CD8-positive, alpha-beta memory T cell (primary cell): Measurements from ENCODE around the gene RAPGEF5. TPM values are rescaled to one million over a fixed set of nuclear protein-coding genes. Genes with fewer than 3 reads are reported as not detected.

Experiments
- CTCF ChIA-PET: fragments of 350-600 bp; sonication (Branson Sonifier 250); formaldehyde crosslinking; loops from one replicate; lab custom pipeline; 2021; ENCODE audit warnings: antibody characterized with exemption; lab: Charles Lee
- POLR2A ChIA-PET: fragments of 350-600 bp; sonication (Branson Sonifier 250); formaldehyde crosslinking; loops from one replicate; lab custom pipeline; 2021; ENCODE audit warnings: antibody characterized with exemption; lab: Charles Lee
- DNase-seq, 5 donors: peaks; one replicate each; pipeline versions ENCODE4 v3.0.0 to v3.0.0-alpha.2; 2020 to 2022; ENCODE audit warnings: mixed read lengths in 1 of 5
- H3K27ac ChIP-seq: one replicate; pipeline ENCODE4 v1.7.0; 2013; ENCODE audit warnings: low read depth, mild to moderate bottlenecking, low read length, moderate library complexity
- H3K27me3 ChIP-seq: 2 replicates; pipeline ENCODE4 v1.7.0; 2013; ENCODE audit warnings: low read length, mild to moderate bottlenecking; ENCODE audit not compliant: insufficient read depth, poor library complexity, severe bottlenecking
- H3K36me3 ChIP-seq: 2 replicates; pipeline ENCODE4 v1.7.0; 2013; ENCODE audit warnings: mild to moderate bottlenecking, low read length, moderate library complexity; ENCODE audit not compliant: insufficient read depth
- H3K4me1 ChIP-seq: 2 replicates; pipeline ENCODE4 v1.7.0; 2013; ENCODE audit warnings: mild to moderate bottlenecking, low read length, moderate library complexity; ENCODE audit not compliant: insufficient read depth
- H3K4me3 ChIP-seq: 2 replicates; pipeline ENCODE4 v1.7.0; 2013; ENCODE audit warnings: mild to moderate bottlenecking, low read length
- H3K9me3 ChIP-seq: 2 replicates; pipeline ENCODE4 v1.7.0; 2013; ENCODE audit warnings: mild to moderate bottlenecking, low read length
- H3K27ac Mint-ChIP-seq, 8 donors: one replicate each; pipeline ENCODE4 v1.8.0; 2020 to 2021; ENCODE audit warnings: mixed read lengths in 8 of 8, mild to moderate bottlenecking in 6 of 8, inconsistent platforms in 3 of 8, moderate library complexity in 3 of 8
- H3K27me3 Mint-ChIP-seq, 2 donors: one replicate each; pipeline ENCODE4 v1.8.0; 2020 to 2021; ENCODE audit warnings: mixed read lengths in 2 of 2, mild to moderate bottlenecking in 1 of 2, moderate library complexity in 1 of 2
- H3K36me3 Mint-ChIP-seq, 3 donors: one replicate each; pipeline ENCODE4 v1.8.0; 2020 to 2021; ENCODE audit warnings: mixed read lengths in 3 of 3, inconsistent platforms in 1 of 3, mild to moderate bottlenecking in 1 of 3
- H3K4me1 Mint-ChIP-seq, 3 donors: one replicate each; pipeline ENCODE4 v1.8.0; 2020 to 2021; ENCODE audit warnings: mixed read lengths in 3 of 3, inconsistent platforms in 1 of 3, mild to moderate bottlenecking in 1 of 3
- H3K4me3 Mint-ChIP-seq, 7 donors: one replicate each; pipeline ENCODE4 v1.8.0; 2020 to 2021; ENCODE audit warnings: mixed read lengths in 7 of 7, mild to moderate bottlenecking in 6 of 7, moderate library complexity in 4 of 7, inconsistent platforms in 2 of 7
- H3K9me3 Mint-ChIP-seq, 5 donors: one replicate each; pipeline ENCODE4 v1.8.0; 2020 to 2022; ENCODE audit warnings: mixed read lengths in 5 of 5, mild to moderate bottlenecking in 3 of 5, moderate library complexity in 2 of 5, inconsistent platforms in 1 of 5
- polyA plus RNA-seq: library from polyadenylated mRNA; unstranded; fragments of 300-500 nt; fragmentation: Illumina TruSeq; gene quantifications from one replicate; pipeline ENCODE4 v1.2.3, GENCODE V29; 2021
- total RNA-seq, 2 experiments: library from RNA; stranded (reverse); gene quantifications; one replicate each; pipeline ENCODE4 v1.2.3, GENCODE V29; 2021

The RAPGEF5 gene
- total and polyA plus RNA-seq, 3 experiments from 2014 or later: 0.13 to 0.86 (median 0.50) TPM

- Mint-ChIP-seq H3K27ac (no peak overlapping the region), H3K9me3 (no peaks in the 10 kb centered on the region), H3K27me3 (peaks cover 0 to 2% of the 10 kb centered on the region in 2 donors), H3K4me1 (no peaks in the 10 kb centered on the region), H3K4me3 (no peak overlapping the region), H3K36me3 (no peaks in the 10 kb centered on the region)
- no peaks in the 10 kb centered on the region for H3K9me3 ChIP-seq
- POLR2A ChIA-PET: no interaction called here
- no peaks in the 10 kb centered on the region for H3K36me3 ChIP-seq
- H3K27me3 ChIP-seq: no peaks in the 10 kb centered on the region
- CTCF ChIA-PET: no interaction called here
- no peak overlapping the region for H3K4me3 ChIP-seq
- H3K27ac ChIP-seq: no peak overlapping the region
- no peaks in the 10 kb centered on the region for H3K4me1 ChIP-seq
- DNase-seq: no peak
Measured at GRCh38 chr7:22339725-22340390, 17.1 kb downstream of the RAPGEF5 start.

GRCh38 chr7:22338877-22339276 lies 18.1 kb downstream of the RAPGEF5 start:
- Mint-ChIP-seq H3K9me3 (no peaks in the 10 kb centered on the region), H3K4me1 (no peaks in the 10 kb centered on the region), H3K27me3 (peaks cover 2 to 5% of the 10 kb centered on the region in 2 donors), H3K4me3 (no peak overlapping the region), H3K27ac (no peak overlapping the region), H3K36me3 (no peaks in the 10 kb centered on the region)
- CTCF ChIA-PET: no interaction called here
- POLR2A ChIA-PET: no interaction called here
- H3K4me3 ChIP-seq: no peak overlapping the region
- H3K4me1 ChIP-seq: no peaks in the 10 kb centered on the region
- DNase-seq: no peak
- H3K27ac ChIP-seq: no peak overlapping the region
- H3K27me3 ChIP-seq: no peaks in the 10 kb centered on the region
- no peaks in the 10 kb centered on the region for H3K36me3 ChIP-seq
- H3K9me3 ChIP-seq: no peaks in the 10 kb centered on the region

- no peaks in the 10 kb centered on the region for H3K4me1 Mint-ChIP-seq
- no peak for DNase-seq
- H3K4me1 ChIP-seq: no peaks in the 10 kb centered on the region
- CTCF ChIA-PET: no interaction called here
- H3K9me3 Mint-ChIP-seq: no peaks in the 10 kb centered on the region
- H3K27me3 ChIP-seq: no peaks in the 10 kb centered on the region
- no peaks in the 10 kb centered on the region for H3K36me3 Mint-ChIP-seq
- no peak overlapping the region for H3K27ac ChIP-seq
- peaks cover 2 to 10% of the 10 kb centered on the region in 2 donors for H3K27me3 Mint-ChIP-seq
- no peaks in the 10 kb centered on the region for H3K36me3 ChIP-seq
- H3K9me3 ChIP-seq: no peaks in the 10 kb centered on the region
- H3K27ac Mint-ChIP-seq: no peak overlapping the region
- H3K4me3 ChIP-seq: no peak overlapping the region
- no peak overlapping the region for H3K4me3 Mint-ChIP-seq
- POLR2A ChIA-PET: no interaction called here
Measured at GRCh38 chr7:22338411-22338810, 18.5 kb downstream of the RAPGEF5 start.

- POLR2A ChIA-PET: no interaction called here
- no peak overlapping the region for H3K27ac Mint-ChIP-seq
Measured at GRCh38 chr7:22333680-22334141, 23.2 kb downstream of the RAPGEF5 start.

GRCh38 chr7:22332461-22332870 lies 24.5 kb downstream of the RAPGEF5 start:
- no peak for DNase-seq
- H3K27me3 Mint-ChIP-seq: peaks cover 6 to 21% of the 10 kb centered on the region in 2 donors
- no peak overlapping the region for H3K27ac Mint-ChIP-seq
- H3K9me3 Mint-ChIP-seq: no peaks in the 10 kb centered on the region
- CTCF ChIA-PET: no interaction called here
- no peaks in the 10 kb centered on the region for H3K27me3 ChIP-seq
- H3K9me3 ChIP-seq: no peaks in the 10 kb centered on the region
- H3K4me1 Mint-ChIP-seq: no peaks in the 10 kb centered on the region
- no peaks in the 10 kb centered on the region for H3K36me3 ChIP-seq
- H3K4me1 ChIP-seq: no peaks in the 10 kb centered on the region
- no peaks in the 10 kb centered on the region for H3K36me3 Mint-ChIP-seq
- H3K4me3 ChIP-seq: no peak overlapping the region
- H3K4me3 Mint-ChIP-seq: no peak overlapping the region
- H3K27ac ChIP-seq: no peak overlapping the region
- POLR2A ChIA-PET: no interaction called here

More at GRCh38 chr7:22333680-22334141, 23.2 kb downstream of the RAPGEF5 start:
- Mint-ChIP-seq H3K4me1 (no peaks in the 10 kb centered on the region), H3K9me3 (no peaks in the 10 kb centered on the region), H3K27me3 (peaks cover 6 to 21% of the 10 kb centered on the region in 2 donors), H3K36me3 (no peaks in the 10 kb centered on the region), H3K4me3 (no peak overlapping the region)
- H3K27ac ChIP-seq: no peak overlapping the region
- H3K36me3 ChIP-seq: no peaks in the 10 kb centered on the region
- CTCF ChIA-PET: no interaction called here
- no peaks in the 10 kb centered on the region for H3K4me1 ChIP-seq
- no peak for DNase-seq
- no peaks in the 10 kb centered on the region for H3K9me3 ChIP-seq
- H3K4me3 ChIP-seq: no peak overlapping the region
- no peaks in the 10 kb centered on the region for H3K27me3 ChIP-seq

GRCh38 chr7:22331704-22332103 lies 25.2 kb downstream of the RAPGEF5 start:
- Histone ChIP-seq H3K27ac (no peak overlapping the region), H3K36me3 (no peaks in the 10 kb centered on the region), H3K4me1 (no peaks in the 10 kb centered on the region), H3K27me3 (no peaks in the 10 kb centered on the region), H3K9me3 (no peaks in the 10 kb centered on the region), H3K4me3 (no peak overlapping the region)
- DNase-seq: no peak
- Mint-ChIP-seq H3K27me3 (peaks cover 6 to 21% of the 10 kb centered on the region in 2 donors), H3K9me3 (no peaks in the 10 kb centered on the region), H3K36me3 (no peaks in the 10 kb centered on the region), H3K4me3 (no peak overlapping the region), H3K27ac (no peak overlapping the region), H3K4me1 (no peaks in the 10 kb centered on the region)
- CTCF ChIA-PET: no interaction called here
- POLR2A ChIA-PET: no interaction called here

GRCh38 chr7:22330903-22331302 lies 26.1 kb downstream of the RAPGEF5 start:
- Mint-ChIP-seq H3K9me3 (no peaks in the 10 kb centered on the region), H3K36me3 (no peaks in the 10 kb centered on the region), H3K4me3 (no peak overlapping the region), H3K4me1 (no peaks in the 10 kb centered on the region), H3K27ac (no peak overlapping the region), H3K27me3 (peaks cover 6 to 21% of the 10 kb centered on the region in 2 donors)
- no peaks in the 10 kb centered on the region for H3K36me3 ChIP-seq
- CTCF ChIA-PET: no interaction called here
- H3K27me3 ChIP-seq: no peaks in the 10 kb centered on the region
- POLR2A ChIA-PET: no interaction called here
- H3K4me3 ChIP-seq: no peak overlapping the region
- DNase-seq: no peak
- no peaks in the 10 kb centered on the region for H3K9me3 ChIP-seq
- no peak overlapping the region for H3K27ac ChIP-seq
- no peaks in the 10 kb centered on the region for H3K4me1 ChIP-seq

- Mint-ChIP-seq H3K27ac (peak overlapping the region in 1 of 8 donors; percentile 70), H3K36me3 (no peaks in the 10 kb centered on the region), H3K4me3 (no peak overlapping the region), H3K9me3 (no peaks in the 10 kb centered on the region), H3K4me1 (no peaks in the 10 kb centered on the region), H3K27me3 (peaks cover 6 to 23% of the 10 kb centered on the region in 2 donors)
- DNase-seq: no peak
- no peaks in the 10 kb centered on the region for H3K36me3 ChIP-seq
- no peak overlapping the region for H3K4me3 ChIP-seq
- no peaks in the 10 kb centered on the region for H3K4me1 ChIP-seq
- H3K27me3 ChIP-seq: no peaks in the 10 kb centered on the region
- POLR2A ChIA-PET: no interaction called here
- H3K27ac ChIP-seq: no peak overlapping the region
- CTCF ChIA-PET: no interaction called here
- no peaks in the 10 kb centered on the region for H3K9me3 ChIP-seq
Measured at GRCh38 chr7:22329816-22330524, 27.0 kb downstream of the RAPGEF5 start.
